Measurements from ENCODE around the gene KRT15. TPM values are rescaled to one million over a fixed set of nuclear protein-coding genes. Genes with fewer than 3 reads are reported as not detected.
A peak's percentile ranks its signal among the peaks of the same experiment; 100 is the strongest.

KRT15 gene
- total and polyA plus RNA-seq, 2 experiments from 2014 or later, result 6.8 to 10.6 TPM

GRCh38 chr17:41522301-41523224 is 3.9 kb upstream of the KRT15 start:
- Histone ChIP-seq H3K4me3 (no peak overlapping the region), H3K27me3 (no peaks in the 10 kb centered on the region), H3K36me3 (replicated peaks; ENCODE audit: insufficient read depth, low read depth) (no peaks in the 10 kb centered on the region), H4K20me1 (ENCODE audit: insufficient read depth, poor library complexity, severe bottlenecking) (peaks cover 24% of the 10 kb centered on the region), H2AFZ (no peak overlapping the region), H3K79me2 (peaks cover 16% of the 10 kb centered on the region), H3K9me2 (replicated peaks; ENCODE audit: insufficient read depth) (no peaks in the 10 kb centered on the region), H3K9me3 (ENCODE audit: low read depth) (no peaks in the 10 kb centered on the region), H3K4me2 (peak overlapping the region; percentile 78), H3K4me1 (ENCODE audit: insufficient read depth) (peaks cover 47% of the 10 kb centered on the region), H3K27ac (peak overlapping the region; percentile 98)
- peak; percentile 69 for DNase-seq (ENCODE audit: low spot score)
- TF ChIP-seq EZH2phosphoT487 (IDR thresholded peaks at IDR 0.05; ENCODE audit: low read depth, severe bottlenecking, unreplicated experiment) (no peak), CTCF (IDR thresholded peaks at IDR 0.05; ENCODE audit: poor library complexity) (no peak), EZH2 (IDR thresholded peaks at IDR 0.05; ENCODE audit: borderline replicate concordance) (no peak)
- WGBS (ENCODE audit: low lambda C conversion rate, missing lambda C conversion rate), result 73% methylated on average over 12 of the region's 12 CpGs

GRCh38 chr17:41521574-41522261 is 3.0 kb upstream of the KRT15 start:
- WGBS (ENCODE audit: low lambda C conversion rate, missing lambda C conversion rate), result 53% methylated on average over 6 of the region's 6 CpGs

GRCh38 chr17:41520821-41521521 is 2.3 kb upstream of the KRT15 start:
- no peak overlapping the region for H3K4me3 ChIP-seq
- no peak overlapping the region for H2AFZ ChIP-seq
- WGBS (ENCODE audit: low lambda C conversion rate, missing lambda C conversion rate), result 53% methylated on average over 10 of the region's 10 CpGs
- H4K20me1 ChIP-seq (ENCODE audit: insufficient read depth, poor library complexity, severe bottlenecking), result peaks cover 13% of the 10 kb centered on the region
- H3K4me1 ChIP-seq (ENCODE audit: insufficient read depth), result peaks cover 47% of the 10 kb centered on the region
- H3K4me2 ChIP-seq, result peak overlapping the region; percentile 53
- peak overlapping the region; percentile 98 for H3K27ac ChIP-seq
- H3K9me3 ChIP-seq (ENCODE audit: low read depth), result no peaks in the 10 kb centered on the region
- H3K9me2 ChIP-seq (replicated peaks; ENCODE audit: insufficient read depth), result no peaks in the 10 kb centered on the region
- DNase-seq (ENCODE audit: low spot score), result peak; percentile 64
- peaks cover 3% of the 10 kb centered on the region for H3K79me2 ChIP-seq
- TF ChIP-seq EZH2 (IDR thresholded peaks at IDR 0.05; ENCODE audit: borderline replicate concordance) (no peak), CTCF (IDR thresholded peaks at IDR 0.05; ENCODE audit: poor library complexity) (no peak), EZH2phosphoT487 (IDR thresholded peaks at IDR 0.05; ENCODE audit: low read depth, severe bottlenecking, unreplicated experiment) (no peak)
- H3K27me3 ChIP-seq, result no peaks in the 10 kb centered on the region
- H3K36me3 ChIP-seq (replicated peaks; ENCODE audit: insufficient read depth, low read depth), result no peaks in the 10 kb centered on the region

More at GRCh38 chr17:41521574-41522261, 3.0 kb upstream of the KRT15 start:
- Histone ChIP-seq H3K4me2 (peak overlapping the region; percentile 53), H3K4me1 (ENCODE audit: insufficient read depth) (peaks cover 47% of the 10 kb centered on the region), H4K20me1 (ENCODE audit: insufficient read depth, poor library complexity, severe bottlenecking) (peaks cover 16% of the 10 kb centered on the region), H3K9me2 (replicated peaks; ENCODE audit: insufficient read depth) (no peaks in the 10 kb centered on the region), H3K9me3 (ENCODE audit: low read depth) (no peaks in the 10 kb centered on the region), H2AFZ (no peak overlapping the region), H3K27ac (peak overlapping the region; percentile 98), H3K27me3 (no peaks in the 10 kb centered on the region), H3K4me3 (no peak overlapping the region), H3K36me3 (replicated peaks; ENCODE audit: insufficient read depth, low read depth) (no peaks in the 10 kb centered on the region), H3K79me2 (peaks cover 8% of the 10 kb centered on the region)
- peak; percentile 91 for DNase-seq (ENCODE audit: low spot score)
- no peak for TF ChIP-seq CTCF (IDR thresholded peaks at IDR 0.05; ENCODE audit: poor library complexity)
- no peak for TF ChIP-seq EZH2phosphoT487 (IDR thresholded peaks at IDR 0.05; ENCODE audit: low read depth, severe bottlenecking, unreplicated experiment)
- TF ChIP-seq EZH2 (IDR thresholded peaks at IDR 0.05; ENCODE audit: borderline replicate concordance), result no peak
